ENCODE results near the gene GPANK1. TPM values are rescaled to one million over a fixed set of nuclear protein-coding genes. Genes with fewer than 3 reads are reported as not detected.

Gene GPANK1
- total RNA-seq, 6 experiments from 2014 or later = 6.4 to 10.0 (median 8.0) TPM

- ATAC-seq (no peak), DNase-seq (no peak)
- 35% methylated on average over 2 of the region's 3 CpGs for WGBS (ENCODE audit: insufficient coverage, low coverage, low lambda C conversion rate, missing lambda C conversion rate)
- no peak within 1 kb of the TSS for H3K4me3 ChIP-seq
- H3K36me3 ChIP-seq = no peaks in the 10 kb centered on the region
- no peaks in the 10 kb centered on the region for H3K27me3 ChIP-seq
- no peak within 1 kb of the TSS for H3K27ac ChIP-seq
- intact Hi-C loops (cut with DNase I) = no loop called here
- no peaks in the 10 kb centered on the region for H3K9me3 ChIP-seq
- peaks cover 0 to 12% (median 6%) of the 10 kb centered on the region in 4 donors for H3K4me1 ChIP-seq
- TF ChIP-seq POLR2A (IDR thresholded peaks at IDR 0.05) (no peak), CTCF (IDR thresholded peaks at IDR 0.05) (no peak)
These were observed 41.8 kb upstream of the GPANK1 start, which contains the start of gene LY6G6F for GRCh38 chr6:31706599-31706998. LY6G6F (plus strand) TSS chr6:31706866; CDS start chr6:31706907, 41 bp downstream.

- TF ChIP-seq POLR2A (IDR thresholded peaks at IDR 0.05) (no peak), CTCF (IDR thresholded peaks at IDR 0.05) (no peak)
- Histone ChIP-seq H3K9me3 (no peaks in the 10 kb centered on the region), H3K27me3 (no peaks in the 10 kb centered on the region), H3K27ac (no peak overlapping the region), H3K36me3 (no peaks in the 10 kb centered on the region), H3K4me1 (peaks cover 0 to 17% (median 10%) of the 10 kb centered on the region in 4 donors), H3K4me3 (no peak overlapping the region)
- intact Hi-C loops (cut with DNase I) = no loop called here
- 93% methylated on average over 5 of the region's 6 CpGs for WGBS (ENCODE audit: insufficient coverage, low coverage, low lambda C conversion rate, missing lambda C conversion rate)
- ATAC-seq = no peak
- no peak for DNase-seq
These were observed 41.1 kb upstream of the GPANK1 start for GRCh38 chr6:31705931-31706330.

GRCh38 chr6:31702819-31703716, 38.3 kb upstream of the GPANK1 start, which contains the start of gene ABHD16A:
ABHD16A (minus strand) TSS chr6:31703324; CDS start chr6:31703281, 43 bp downstream.
- DNase-seq (peak; percentile 99), ATAC-seq (peak; percentile 97)
- Histone ChIP-seq H3K27ac (peak within 1 kb of the TSS; percentile 95 to 98 (median 97)), H3K27me3 (no peaks in the 10 kb centered on the region), H3K9me3 (no peaks in the 10 kb centered on the region), H3K4me1 (peaks cover 0 to 21% (median 11%) of the 10 kb centered on the region in 4 donors), H3K36me3 (peaks cover 0 to 20% (median 0%) of the 10 kb centered on the region in 4 donors), H3K4me3 (peak within 1 kb of the TSS; percentile 71 to 80 (median 77))
- WGBS (ENCODE audit: insufficient coverage, low coverage, low lambda C conversion rate, missing lambda C conversion rate) = under 1% methylated on average over 42 of the region's 54 CpGs
- intact Hi-C loops (cut with DNase I) = no loop called here
- TF ChIP-seq POLR2A (IDR thresholded peaks at IDR 0.05) (peak; percentile 98), CTCF (IDR thresholded peaks at IDR 0.05) (peak in 2 of 4 donors; percentile 10 to 21)

- DNase-seq (no peak), ATAC-seq (peak; percentile 1 to 6 (median 4))
- Histone ChIP-seq H3K27me3 (no peaks in the 10 kb centered on the region), H3K27ac (peak overlapping the region; percentile 95 to 98 (median 97)), H3K36me3 (peaks cover 0 to 20% (median 2%) of the 10 kb centered on the region in 4 donors), H3K4me3 (peak overlapping the region; percentile 71 to 80 (median 77)), H3K4me1 (peaks cover 0 to 21% (median 11%) of the 10 kb centered on the region in 4 donors), H3K9me3 (no peaks in the 10 kb centered on the region)
- intact Hi-C loops (cut with DNase I) = no loop called here
- TF ChIP-seq POLR2A (IDR thresholded peaks at IDR 0.05) (no peak), CTCF (IDR thresholded peaks at IDR 0.05) (no peak)
- under 1% methylated on average over 10 of the region's 10 CpGs for WGBS (ENCODE audit: insufficient coverage, low coverage, low lambda C conversion rate, missing lambda C conversion rate)
These were observed 37.6 kb upstream of the GPANK1 start for GRCh38 chr6:31702405-31702818.
